SKM-1 treated with dmso at 0.1 percent for 144 hours (cell line): ENCODE measurements around the gene IGSF8.
A peak's percentile ranks its signal among the peaks of the same experiment; 100 is the strongest.
"Not testable (repeated sequence)": the region's sequence is repeated elsewhere in the genome, so short reads cannot be mapped to it uniquely, and the experiment has no call there.

ENCODE experiments used
- DNase-seq: peaks from one replicate; lab custom pipeline; 2025; ENCODE audit not compliant: unreplicated experiment; lab: John Stamatoyannopoulos, UW

Gene IGSF8

GRCh38 chr1:160127865-160128523, 29.6 kb upstream of the IGSF8 start:
- DNase-seq, result no peak

GRCh38 chr1:160127381-160127780, 29.0 kb upstream of the IGSF8 start:
- DNase-seq, result no peak

DNA sequence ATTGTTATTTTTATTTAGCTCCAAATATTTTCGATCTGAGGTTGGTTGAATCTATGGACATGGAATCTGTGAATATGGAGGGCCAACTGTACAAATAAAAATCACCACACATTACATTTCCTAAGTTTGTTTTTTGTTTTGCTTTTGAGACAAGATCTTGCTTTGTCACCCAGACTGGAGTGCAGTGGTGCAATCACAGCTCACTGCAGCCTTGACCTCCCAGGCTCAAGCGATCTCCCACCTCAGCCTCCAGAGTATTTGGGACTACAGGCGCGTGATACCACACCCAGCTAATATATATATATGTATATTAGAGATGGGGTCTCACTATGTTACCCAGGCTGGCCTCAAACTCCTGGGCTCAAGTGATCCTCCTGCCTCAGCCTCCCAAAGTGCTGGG, 27.9 kb upstream of the IGSF8 start:
- not testable (repeated sequence) for DNase-seq

GRCh38 chr1:160125746-160126145, 27.3 kb upstream of the IGSF8 start:
- no peak for DNase-seq

- DNase-seq, result no peak
Measured at GRCh38 chr1:160124705-160125478, 26.5 kb upstream of the IGSF8 start.

GRCh38 chr1:160123726-160124125, 25.3 kb upstream of the IGSF8 start:
- no peak for DNase-seq

DNA sequence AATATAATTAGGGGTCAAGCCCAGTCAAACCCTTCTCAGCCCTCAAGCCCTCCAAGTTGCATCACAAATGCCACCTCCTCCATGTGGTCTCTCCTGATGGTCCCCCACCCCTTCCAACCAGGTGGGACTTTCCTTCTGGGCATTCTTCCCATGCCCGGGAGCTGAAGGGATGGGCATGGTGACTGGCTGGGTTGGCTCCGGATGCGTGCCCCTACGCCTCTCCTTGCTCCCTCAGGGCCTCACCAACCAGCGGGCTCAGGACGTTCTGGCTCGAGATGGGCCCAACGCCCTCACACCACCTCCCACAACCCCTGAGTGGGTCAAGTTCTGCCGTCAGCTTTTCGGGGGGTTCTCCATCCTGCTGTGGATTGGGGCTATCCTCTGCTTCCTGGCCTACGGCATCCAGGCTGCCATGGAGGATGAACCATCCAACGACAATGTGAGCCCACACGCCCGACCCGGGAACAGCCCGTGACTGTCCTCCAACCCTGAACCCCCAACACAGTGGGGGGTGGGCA, 24.6 kb upstream of the IGSF8 start:
- no peak for DNase-seq

DNA sequence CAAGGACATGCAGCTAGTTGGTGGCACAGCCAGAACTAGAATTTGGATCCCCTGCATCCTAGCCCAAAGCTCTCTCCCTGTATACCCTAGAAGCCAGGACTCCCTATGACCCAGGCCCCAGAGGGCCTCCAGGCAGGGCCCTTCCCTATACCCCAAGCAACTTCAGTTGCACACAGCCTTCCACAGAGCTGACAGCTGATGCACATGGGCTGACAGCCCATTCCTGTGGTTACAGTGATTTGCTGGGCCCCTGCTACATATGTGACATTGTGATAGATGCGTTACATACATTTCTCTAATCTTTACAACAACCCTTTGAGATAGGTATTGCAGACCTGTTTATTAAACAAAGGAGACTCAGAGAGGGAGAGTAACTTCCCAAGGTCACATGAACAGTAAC, 23.0 kb upstream of the IGSF8 start:
- no peak for DNase-seq

GRCh38 chr1:160120797-160121196, 22.4 kb upstream of the IGSF8 start:
- DNase-seq, result no peak

DNA sequence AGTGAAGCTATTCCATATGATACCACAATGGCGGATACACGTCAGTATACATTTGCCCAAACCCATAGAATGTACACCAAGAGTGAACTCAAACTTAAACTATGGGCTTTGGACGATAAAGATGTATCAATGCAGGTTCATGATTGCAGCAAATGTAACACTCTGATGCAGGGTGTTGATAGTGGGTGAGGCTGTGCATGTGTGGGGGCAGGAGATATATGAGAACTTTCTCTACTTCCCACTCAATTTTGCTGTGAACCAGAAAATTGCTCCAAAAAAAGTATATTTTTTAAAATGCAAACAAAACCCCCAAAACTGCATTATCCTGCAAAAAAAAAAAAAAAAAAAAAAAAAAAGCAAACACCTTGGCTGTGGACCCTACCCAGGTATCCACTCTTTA, 20.5 kb upstream of the IGSF8 start:
- no peak for DNase-seq

GRCh38 chr1:160117709-160118183, 19.3 kb upstream of the IGSF8 start:
- DNase-seq, result no peak

- DNase-seq, result no peak
Measured at GRCh38 chr1:160117300-160117699, 18.9 kb upstream of the IGSF8 start.

DNA sequence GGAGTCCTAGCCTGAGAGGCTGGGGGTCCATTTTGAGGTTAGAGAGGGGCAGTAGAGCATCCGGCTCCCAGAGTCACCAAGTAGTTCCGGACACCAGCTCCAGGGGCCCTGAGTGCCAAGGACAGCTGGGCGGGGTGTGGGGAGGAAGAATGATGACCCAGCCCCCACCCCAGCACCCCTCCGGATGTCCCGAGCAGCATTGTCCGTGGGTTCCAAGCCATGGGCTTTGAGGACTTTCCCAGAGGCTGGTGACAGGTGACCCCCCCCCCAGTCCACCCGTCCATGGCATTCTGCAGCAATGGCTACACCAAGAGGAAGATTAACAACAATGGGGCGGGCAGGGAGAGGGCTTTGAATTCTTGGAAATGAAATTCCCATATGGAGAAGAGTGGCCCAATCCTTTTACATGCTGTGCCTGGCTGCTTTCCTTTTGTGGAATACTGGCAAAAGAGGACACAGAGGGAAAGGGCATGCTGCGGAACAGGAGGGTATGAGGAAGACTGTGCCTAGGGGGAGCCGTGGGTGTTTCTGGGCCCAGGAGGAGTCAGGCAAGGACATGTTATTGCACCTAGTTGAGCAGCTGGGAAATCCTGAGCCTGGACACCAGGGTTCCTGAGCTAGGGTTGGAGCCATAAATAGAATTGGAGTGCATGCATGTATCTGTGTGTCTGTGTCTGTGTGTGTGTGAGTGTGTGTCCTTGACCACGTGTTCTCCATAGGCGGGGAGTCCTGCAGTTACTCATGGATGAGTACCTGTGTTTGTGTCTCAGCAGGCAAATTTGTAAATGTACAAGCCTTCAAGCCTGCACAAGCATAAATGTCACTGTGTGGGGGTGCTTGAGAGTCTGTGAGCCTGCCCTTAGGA, 18.1 kb upstream of the IGSF8 start:
- no peak for DNase-seq

DNA sequence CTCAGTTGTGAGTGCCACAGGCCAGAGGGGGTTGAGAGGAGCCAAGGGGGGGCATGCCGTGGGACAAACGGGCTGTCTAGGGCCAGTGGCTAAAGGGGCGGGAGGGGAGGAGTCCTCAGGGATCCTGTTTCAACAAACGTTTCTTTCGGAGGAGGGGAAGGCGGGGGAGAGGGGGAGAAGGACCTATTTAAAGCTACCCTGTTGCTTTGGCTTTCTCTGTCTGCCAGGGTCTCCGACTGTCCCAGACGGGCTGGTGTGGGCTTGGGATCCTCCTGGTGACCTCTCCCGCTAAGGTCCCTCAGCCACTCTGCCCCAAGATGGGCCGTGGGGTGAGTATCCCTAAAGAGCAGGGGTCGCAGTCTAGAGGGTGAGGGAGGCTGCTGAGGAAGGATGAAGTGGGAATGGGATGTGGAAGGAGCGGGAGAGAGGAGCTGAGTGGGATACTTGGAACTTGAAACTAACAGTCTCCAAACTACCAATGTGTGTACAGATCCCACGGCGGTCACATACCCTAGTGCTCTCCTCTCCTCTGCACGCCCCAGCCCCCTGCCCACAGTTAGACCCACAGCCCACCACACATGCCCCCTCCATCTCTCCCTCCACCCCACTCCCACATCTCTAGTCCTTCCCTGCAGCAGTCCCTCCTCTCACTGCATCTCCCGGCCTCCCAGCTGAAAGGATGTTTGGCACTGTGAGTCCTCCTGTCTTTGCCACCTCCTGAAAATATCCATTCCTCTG, 17.3 kb upstream of the IGSF8 start, which contains the start of gene ATP1A2:
TSS of gene ATP1A2 (plus strand) at position 215 of the 738 bp plus-strand sequence. CDS start at position 318, 103 bp downstream.
- DNase-seq, result no peak

DNA sequence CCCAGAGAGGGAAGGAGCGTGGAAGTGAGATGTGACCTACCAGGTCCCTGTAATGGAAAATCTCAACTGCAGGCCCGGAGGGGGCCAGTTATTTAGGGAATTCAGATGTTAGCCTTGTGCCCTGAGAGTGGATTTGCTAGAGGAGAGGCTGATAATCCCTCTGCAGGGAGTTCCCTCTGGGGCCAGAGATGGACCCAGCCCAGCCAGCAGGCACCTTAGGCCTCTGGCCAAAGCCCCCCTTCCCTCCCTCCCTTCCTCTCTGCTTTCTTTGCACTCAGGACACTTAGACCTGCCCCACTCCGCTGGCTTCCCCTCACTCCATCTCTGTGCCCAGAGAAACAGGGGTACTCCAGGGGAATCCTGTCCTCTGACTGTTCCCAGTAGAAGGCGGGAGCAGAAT, 15.7 kb upstream of the IGSF8 start:
- no peak for DNase-seq

DNA sequence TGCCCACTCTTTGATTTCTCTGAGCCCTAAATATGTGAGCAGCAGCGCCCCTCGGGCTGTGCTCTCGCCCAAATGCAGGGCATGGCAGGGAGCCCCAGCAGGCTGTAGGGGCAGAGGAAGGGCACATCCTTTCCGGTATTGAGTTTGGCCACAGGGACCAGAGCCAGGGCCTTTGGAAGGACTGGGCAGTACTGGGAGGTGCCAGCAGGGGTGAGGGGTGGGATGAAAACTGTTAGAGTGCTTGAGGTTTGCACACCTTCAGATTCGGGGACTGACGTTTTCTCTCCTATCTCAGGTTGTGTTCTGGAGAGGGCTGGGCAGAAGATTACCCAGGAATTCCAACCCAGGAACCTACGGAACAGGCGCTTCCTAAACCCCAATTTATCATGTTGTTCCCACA, 15.0 kb upstream of the IGSF8 start:
- DNase-seq, result no peak

- DNase-seq, result no peak
Measured at GRCh38 chr1:160112357-160112756, 13.9 kb upstream of the IGSF8 start.

DNA sequence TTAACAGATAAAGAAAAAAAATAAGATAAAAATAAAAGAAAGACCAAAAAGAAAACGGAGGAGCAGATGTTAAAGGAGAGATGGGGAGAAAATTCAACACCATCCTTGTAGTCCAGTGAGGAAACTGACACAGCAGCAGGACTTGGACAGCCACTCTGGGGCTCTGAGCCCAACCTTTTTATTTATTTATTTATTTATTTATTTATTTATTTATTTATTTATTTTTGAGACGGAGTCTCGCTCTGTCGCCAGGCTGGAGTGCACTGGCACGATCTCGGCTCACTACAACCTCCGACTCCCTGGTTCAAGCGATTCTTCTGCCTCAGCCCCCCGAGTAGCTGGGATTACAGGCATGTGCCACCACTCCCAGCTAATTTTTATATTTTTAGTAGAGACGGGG, 13.0 kb upstream of the IGSF8 start:
- not testable (repeated sequence) for DNase-seq

DNA sequence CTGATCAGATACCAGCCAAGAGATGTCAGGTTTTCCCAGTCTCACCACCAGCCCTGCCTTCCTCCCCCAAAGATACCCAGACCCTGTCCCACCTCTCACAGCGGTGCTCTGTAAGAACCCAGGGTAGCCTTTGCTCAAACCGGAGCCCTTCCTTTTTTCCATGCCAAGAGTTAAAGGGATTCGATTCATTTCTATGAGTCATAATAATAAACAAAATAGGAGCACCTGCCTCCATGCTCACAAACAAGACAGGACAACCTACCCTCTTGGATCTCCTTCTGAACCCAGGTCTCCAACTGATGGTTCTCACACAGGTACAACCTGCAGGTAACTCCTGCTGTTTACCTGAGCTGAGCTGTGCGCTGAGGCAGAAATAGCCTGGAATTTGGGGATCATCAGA, 11.3 kb upstream of the IGSF8 start:
- DNase-seq, result no peak

- peak; percentile 70 for DNase-seq
Measured at GRCh38 chr1:160108888-160109662, 10.7 kb upstream of the IGSF8 start.
